HG03280 (cell line): ENCODE data around the gene MTHFD1L.
"Not testable (repeated sequence)": the region's sequence is repeated elsewhere in the genome, so short reads cannot be mapped to it uniquely, and the experiment has no call there.

ENCODE experiments used
- ATAC-seq: cut with Tn5 transposase; IDR thresholded peaks from one replicate; pipeline ENCODE4 v1.9.1; 2021; ENCODE audit warnings: mild to moderate bottlenecking, moderate library complexity; ENCODE audit not compliant: unreplicated experiment

Gene MTHFD1L

DNA sequence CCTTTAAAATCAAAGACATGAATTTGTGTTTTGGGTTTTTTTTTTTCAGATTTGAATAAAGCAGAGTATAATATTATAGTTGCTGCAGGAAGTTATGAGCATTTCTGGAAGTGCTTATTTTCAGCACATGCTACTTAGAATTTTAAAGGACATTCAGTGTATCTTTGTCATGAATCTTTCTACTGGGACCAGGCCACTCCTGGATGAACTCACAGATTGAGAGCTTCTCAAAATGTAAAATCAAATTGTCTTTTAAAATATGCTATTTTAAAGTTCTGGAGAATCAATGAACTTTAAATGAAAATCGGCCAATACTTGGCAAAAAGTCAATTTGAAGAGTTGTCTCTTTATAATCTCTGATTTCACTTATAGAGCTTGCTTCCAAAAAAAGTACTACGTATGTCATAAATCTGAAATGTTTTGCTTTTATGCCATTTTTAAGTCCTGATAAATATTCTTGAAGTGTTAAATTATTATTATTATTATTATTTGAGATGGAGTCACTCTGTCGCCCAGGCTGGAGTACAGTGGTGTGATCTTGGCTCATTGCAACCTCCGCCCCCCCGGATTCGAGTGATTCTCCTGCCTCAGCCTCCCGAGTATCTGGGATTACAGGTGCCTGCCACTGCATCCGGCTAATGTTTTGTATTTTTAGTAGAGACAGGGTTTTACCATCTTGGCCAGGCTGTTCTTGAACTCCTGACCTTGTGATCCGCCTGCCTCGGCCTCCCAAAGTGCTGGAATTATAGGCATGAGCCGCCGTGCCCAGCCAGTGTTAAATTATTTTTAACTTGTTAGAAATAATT, 198.5 kb downstream of the MTHFD1L start:
- ATAC-seq, result no peak

DNA sequence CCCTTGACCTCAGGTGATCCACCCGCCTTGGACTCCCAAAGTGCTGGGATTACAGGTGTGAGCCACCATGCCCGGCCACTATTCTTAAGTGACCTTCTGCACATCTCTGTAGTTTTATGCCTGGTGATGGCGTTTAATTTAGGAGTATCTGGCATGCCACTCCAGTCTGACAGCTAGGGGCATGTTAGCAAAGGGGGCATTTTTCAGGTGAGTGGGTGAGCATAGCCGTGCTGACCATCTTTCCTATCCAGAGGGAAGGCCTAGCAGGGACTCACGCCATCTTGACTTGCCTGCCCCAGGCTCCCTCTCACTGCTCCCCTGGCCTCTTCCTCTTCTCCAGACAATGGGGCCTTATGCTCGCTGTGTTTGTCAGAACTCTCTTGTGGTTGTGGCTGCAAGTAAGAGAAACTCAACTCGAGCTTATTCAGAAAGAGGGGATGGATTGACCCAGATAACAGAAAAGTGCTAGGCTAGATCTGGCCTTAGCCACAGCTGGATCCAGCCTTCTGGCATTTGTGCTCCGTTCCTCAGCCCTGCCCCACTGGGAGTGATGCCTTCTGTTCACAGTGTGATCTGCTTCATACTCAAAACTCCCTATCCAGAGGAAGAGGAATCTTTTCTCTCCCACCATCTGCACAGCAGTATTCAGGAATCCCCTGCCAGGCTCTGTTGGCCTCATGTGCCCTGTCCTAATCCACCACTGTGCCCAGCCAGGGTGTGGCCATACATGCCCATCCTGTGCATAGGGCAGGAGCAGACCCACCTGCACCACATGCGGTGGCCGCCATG, 199.7 kb downstream of the MTHFD1L start:
- no peak for ATAC-seq

DNA sequence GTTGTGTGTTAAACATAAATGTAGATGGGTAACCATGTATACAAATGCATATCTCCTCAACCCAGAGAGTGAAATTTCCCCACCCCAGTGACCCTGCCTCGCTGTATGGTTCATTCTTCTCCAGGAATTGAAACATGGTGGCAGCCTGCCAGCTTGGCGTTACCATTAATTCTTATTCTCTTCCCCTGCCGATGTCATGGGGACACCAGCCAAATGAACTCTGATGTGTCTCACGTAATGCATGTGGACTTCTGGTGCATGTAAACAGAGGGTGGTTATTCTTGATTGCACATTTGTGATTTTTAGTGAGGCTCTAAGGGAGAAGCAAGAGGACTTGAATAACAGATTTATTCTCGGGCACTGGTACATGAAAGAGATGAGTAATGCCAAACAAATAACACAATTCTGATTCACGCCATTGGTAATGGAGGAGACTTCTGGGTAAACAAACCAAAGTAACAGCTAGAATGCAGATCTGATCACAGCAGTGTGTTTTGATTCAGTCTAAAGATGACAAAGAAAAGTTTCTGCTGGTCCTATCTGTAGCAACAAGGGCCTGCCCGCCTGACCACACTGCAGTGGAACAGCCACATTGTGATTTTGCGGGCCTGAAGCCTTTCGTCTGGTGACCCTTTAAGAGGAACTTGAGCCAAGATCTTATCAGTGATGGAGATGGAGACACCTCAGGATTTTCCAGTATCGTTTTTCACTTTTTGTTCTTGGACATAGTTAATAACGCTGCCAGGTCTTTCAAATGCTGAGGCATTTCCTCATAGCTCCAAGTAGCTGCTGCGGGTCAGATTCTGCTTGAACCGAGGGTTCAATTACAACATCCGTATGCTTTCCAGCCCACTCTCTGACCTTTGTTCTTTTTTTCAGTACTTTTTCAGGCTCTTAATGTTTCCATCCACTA, 202.4 kb downstream of the MTHFD1L start:
- ATAC-seq, result no peak

DNA sequence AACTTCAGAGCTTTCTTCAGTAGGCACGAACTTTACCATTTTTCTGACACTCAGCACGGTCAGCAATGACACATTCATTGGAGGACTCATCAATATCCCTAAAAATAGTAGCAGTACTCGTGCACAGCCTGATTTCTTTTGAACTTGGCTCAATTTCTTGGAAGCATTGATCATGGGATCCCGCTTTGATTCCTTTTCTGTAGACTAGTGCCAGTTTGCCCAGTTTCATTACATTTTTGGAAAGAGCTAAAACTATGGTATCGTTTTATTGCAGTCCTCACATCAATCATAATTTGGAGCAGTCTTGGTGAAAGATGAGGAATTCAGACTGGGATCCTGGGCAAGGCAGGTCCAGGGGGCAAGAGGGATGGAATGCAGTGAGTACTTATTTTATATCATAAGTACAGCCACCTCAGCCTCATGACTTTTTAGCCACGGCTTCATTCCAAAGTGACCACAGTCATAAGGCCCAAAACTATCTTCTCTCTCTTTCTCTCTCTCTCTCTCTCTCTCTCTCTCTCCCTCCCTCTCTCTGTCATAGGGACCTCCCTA, 203.3 kb downstream of the MTHFD1L start:
- no peak for ATAC-seq

DNA sequence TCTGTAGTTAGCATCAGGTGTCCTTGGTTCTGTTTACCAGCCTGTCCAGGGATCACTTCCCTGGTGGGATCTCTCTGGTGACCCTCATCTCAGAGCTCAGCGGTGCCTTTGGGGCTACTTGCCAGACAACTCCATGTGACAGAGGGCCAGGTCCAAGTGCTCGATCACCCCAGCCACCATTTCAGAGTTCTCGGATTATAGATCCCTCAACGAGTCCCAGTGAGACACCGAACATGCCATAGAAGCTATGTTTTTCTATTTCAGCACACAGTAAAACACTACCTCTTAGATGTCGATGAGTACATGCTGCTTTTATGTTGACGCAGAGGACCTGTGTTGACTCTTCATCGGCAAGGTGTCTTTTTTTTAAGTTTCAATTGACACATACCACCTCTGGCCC, 204.1 kb downstream of the MTHFD1L start:
- ATAC-seq, result no peak

DNA sequence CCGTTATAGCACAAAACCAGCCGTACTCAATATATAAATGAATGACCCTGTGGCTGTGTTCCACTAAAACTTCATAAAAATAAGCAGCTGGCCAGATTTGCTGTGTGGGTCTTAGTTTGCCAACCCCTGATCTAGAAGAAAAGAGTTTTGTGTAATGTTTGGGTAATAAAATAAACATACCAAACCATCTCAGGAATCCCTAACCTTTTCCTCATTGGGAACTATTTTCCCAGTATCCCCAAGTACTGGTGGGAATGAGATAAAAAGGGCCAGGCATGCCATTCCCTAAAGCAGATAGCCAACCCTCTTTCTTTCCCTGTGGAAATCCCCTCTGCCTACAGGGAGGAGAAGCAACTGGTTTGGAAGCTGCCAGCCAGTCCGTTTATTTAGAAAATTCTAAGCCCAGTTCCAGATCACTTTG, 205.1 kb downstream of the MTHFD1L start:
- ATAC-seq, result no peak

DNA sequence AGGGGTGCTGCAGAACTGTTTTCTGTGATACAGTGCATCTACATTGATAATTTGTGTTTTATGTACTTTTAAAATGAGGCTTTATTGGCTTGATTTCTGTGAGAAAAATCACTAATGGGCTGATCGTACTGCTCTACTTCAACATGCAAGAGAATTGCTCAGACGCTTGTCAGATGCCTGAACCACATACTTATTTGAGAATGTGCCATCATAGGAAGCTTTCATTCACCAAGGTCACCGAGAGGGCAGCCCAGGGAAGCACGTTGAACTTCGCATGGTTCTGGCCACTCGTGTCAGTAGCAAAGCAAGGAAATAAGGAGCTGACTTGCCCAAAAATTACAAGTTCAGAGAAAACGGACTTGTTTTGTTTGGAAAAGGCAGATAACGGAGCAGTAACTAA, 205.8 kb downstream of the MTHFD1L start:
- ATAC-seq, result no peak

DNA sequence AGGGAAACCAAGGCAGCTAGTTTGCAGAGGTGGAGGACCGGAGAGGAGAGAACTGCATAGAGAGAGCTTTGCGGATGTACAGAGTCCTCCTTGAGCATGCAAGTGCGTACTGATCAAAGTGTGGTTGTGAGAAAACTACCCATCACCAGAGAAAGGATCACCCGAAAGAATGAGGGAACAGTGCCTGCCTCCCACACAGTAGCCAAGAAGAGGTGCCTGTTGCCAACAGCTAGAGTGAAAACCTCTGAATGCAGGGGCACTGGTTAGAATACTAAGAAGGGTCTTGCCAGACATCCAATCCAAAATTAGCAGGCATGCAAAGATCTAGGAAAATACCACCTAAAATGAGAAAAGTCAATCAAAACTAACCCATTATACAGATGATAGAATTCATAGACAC, 207.6 kb downstream of the MTHFD1L start:
- no peak for ATAC-seq

DNA sequence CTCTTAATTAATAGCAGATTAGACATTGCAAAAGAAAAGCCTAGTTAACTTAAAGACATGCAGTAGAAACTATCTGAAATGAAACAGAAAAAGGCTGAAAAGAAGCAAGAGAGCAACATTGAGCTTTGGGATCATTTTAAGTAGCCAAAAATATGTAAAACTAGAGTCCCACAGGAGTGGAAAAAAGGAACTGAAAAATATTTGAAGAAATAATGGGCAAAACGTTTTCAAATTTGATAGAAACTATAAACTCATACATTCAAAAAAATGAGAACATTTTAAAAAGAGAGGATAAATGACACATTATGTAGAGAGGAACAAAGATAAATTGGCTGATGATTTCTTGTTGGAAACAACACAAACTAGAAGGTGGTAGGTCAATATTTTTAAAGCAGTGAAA, 208.2 kb downstream of the MTHFD1L start:
- ATAC-seq, result no peak

DNA sequence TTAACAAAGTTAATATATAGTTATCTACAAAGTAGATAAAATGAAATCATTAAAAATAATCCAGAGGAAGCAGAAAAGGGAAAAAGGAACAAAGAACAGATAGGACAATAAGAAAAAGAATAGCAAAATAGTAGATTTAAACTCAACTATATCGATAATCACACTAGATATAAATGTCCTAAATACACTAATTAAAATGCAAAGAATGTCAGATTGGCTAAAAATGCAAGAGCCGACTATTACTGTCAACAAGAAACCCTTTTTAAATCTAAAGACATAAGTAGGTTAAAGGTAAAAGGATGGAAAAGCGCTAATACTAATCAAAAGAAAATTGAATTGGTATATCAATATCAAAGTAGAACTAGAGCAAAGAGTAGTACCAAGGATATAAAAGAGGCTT, 209.5 kb downstream of the MTHFD1L start:
- ATAC-seq, result no peak

DNA sequence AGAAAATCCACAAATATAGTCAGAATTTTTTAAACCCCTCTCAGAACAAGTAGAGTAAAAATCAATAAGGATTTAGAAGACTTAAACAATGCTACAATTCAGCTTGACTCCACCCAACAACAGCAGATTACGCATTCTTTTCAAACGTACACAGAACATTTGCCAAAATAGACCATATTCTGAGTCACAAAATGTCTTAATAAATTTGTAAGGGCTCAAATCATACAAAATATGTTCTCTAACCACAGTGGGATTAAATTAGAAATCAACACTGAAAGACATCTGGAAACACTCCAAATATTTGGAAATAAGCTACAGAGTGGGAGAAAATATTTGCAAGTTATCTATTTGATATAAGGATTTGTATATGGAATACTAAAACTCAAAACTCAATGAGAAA, 210.0 kb downstream of the MTHFD1L start:
- no peak for ATAC-seq

DNA sequence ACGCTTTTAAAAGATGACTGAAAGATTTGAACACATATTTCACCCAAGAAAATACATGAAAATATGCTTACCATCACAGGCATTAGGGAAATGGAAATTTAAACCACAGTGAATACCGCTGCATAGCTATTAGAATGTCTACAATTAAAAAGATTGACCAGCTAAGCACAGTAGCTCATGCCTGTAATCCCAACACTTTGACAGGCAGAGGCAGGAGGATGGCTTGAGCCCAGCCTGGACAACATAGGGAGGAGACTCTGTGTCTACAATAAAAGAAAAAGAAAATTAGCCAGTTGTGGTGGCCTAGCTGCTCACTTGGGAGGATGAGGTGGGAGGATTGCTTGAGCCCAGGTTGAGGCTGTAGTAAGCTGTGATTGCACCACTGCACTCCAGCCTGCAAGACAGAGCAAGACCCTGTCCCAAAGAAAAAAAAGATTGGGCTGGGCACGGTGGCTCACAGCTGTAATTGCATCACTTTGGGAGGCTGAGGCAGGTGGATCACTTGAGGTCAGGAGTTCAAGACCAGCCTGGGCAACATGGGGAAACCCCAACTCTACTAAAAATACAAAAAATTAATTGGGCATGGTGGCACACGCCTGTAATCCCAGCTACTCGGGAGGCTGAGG, 210.5 kb downstream of the MTHFD1L start:
- no peak for ATAC-seq

DNA sequence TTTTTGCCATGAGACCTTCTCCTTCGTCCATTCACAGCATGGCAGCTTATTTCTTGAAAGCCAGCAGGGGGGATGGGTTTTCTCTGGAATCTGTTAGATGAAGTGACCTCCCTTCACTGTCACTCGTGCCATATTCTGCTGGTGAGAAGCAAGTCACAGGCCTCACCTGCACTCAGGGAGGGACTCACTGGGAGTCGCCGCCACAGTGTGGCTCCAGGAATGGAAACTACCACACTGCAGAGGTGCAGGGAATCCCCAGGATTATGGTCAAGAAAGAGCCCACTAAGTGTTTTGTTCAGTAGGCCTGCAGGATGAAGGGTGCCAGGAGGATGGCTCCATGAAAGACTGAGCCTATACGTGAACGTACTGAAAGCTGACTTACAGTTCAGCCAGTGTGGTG, 213.2 kb downstream of the MTHFD1L start:
- no peak for ATAC-seq

DNA sequence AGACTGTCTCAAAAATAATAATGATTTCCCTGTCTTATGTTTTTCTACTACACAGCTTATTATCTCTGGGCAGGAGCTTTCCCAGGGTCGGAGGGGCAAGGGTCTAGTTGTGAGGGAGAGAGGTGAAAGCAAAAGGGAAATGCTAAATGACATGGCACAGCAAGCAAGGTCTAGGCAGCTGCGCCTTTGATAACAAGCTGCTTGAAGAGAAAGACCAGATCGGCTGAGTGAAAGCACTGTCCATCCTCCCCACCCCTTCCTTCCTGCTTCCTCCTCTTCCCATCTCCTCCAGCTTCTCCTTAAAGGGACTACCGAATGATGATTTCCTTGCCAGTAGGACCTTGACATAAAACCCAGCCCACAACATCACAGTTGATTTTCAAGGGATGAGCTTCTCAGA, 216.2 kb downstream of the MTHFD1L start:
- ATAC-seq, result no peak

DNA sequence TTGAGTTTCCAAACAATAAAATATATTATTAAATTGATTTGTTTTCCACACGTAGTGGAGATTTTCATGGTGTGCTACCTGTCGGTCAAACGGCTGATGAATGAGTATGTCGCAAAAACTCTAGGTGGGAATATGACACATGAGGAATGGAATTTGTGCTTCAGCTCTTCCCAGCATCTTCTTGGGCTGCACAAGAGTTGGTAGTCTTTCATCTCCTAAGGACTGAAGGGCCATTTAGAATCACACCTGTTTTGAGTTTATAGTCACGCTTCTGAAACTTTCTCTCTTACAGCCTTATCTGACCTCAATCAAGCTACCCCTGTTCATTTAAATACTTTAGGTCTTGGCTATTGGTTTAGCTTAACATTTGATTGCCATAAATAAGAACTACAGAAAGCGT, 216.6 kb downstream of the MTHFD1L start:
- ATAC-seq, result no peak

DNA sequence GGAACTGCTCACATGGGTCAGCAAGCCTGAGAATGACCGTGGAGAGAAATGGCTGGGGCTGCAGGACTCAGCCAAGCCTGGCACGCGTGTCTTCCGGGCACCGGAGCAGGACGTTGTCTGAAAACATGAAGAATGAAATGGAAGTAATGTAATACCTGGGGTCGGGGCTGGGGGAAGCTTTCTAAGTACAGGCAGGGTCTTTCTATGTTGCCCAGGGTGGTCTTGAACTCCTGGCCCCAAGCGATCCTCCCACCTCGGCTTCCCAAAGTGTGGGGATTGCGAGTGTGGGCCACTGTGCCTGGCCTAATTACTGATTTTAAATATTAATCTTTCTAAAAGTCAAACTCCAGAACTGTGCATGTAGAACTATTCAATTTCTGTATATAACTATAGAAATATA, 218.8 kb downstream of the MTHFD1L start:
- no peak for ATAC-seq

DNA sequence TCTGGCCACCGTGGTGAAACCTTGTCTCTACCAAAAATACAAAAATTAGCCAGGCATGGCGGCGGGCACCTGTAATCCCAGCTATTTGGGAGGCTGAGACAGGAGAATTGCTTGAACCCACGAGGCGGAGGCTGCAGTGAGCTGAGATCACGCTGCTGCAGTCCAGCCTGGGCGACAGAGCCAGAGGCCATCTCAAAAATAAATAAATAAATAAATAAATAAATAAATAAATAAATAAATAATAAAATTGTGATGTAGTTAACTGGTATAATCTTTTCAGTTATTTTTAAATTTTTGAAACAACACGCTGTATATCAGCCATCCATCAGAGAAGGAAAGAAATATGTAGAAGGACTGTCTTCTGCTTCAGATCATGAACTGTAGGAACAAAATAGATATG, 221.6 kb downstream of the MTHFD1L start:
- ATAC-seq, result not testable (repeated sequence)

DNA sequence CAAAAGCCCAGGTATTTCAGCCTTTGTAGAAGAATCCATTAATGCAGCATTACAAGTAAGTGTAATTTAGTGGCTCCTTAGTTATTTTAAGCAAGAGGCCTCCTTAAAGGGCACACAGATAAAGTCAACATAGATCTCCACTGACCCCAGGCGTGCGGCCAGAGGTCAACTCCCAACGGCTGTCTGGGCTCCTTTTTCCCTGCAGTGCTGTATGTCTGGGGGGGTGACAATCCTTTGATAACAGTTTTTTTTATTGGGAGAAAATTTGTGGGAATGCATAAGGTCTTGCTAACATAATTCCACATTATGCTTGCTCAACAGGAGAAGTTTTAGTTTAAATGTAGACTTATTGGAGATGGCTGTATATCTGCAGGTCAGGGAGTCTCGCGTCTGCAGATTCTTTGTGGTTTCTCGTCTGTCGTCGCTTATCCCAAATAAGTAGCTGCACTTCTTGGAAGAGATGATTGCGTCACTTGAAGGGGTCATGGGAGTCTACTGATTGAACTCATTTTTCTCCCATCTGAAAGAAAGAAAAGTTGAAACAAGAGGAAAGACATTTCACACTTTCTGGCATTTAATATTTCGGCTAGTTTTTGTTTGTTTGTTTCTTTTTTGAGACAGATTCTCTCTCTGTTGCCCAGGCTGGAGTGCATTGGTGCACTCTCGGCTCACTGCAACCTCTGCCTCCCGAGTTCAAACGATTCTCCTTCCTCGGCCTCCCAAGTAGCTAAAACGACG, 222.5 kb downstream of the MTHFD1L start:
- ATAC-seq, result no peak

DNA sequence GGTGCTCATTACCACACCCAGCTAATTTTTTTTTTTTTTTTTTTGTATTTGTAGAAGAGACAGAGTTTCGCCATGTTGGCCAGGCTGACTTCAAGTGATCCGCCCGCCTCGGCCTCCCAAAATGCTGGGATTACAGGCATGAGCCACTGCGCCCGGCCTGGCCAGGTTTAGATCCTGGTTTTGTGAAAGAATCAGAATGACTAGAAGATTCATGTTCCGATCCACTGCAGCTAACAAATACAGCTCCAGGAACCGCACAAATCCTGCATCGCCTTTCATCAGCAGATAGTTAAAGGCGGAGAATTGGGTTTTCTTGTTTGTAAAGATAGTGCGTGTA, 223.1 kb downstream of the MTHFD1L start:
- no peak for ATAC-seq

DNA sequence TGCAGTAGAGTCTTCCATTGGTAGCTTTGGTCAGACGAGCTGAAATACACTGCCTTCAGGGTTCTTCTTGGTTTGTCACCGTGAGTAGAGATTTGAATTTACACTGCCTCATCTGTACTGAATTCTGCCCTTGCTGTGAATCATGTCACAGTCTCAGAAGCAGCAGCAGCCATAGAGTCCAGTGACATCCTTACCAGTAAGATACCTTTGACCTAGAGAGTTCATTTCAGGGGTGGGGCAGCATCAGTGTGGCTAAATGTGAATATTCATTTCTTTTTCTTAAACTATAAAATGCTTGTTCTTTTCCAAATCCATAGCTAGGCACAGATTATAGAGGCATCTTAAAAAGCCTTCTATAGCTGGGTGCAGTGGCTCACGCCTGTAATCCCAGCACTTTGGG, 223.5 kb downstream of the MTHFD1L start:
- no peak for ATAC-seq
